Type B pancreatic cell (in vitro differentiated cells): ENCODE data around the gene DDHD1. TPM values are rescaled to one million over a fixed set of nuclear protein-coding genes. Genes with fewer than 3 reads are reported as not detected.
A peak's percentile ranks its signal among the peaks of the same experiment; 100 is the strongest.

Experiments used
- DNase-seq: peaks from one replicate; pipeline ENCODE4 v3.0.0; 2021; ENCODE audit warnings: mixed read lengths; ENCODE audit not compliant: unreplicated experiment; ENCODE audit errors: extremely low spot score
- H3K27ac Mint-ChIP-seq: 2 replicates; pipeline ENCODE4 v1.8.0; 2021; ENCODE audit warnings: mild to moderate bottlenecking, mixed read lengths
- H3K27me3 Mint-ChIP-seq: 2 replicates; pipeline ENCODE4 v1.8.0; 2021; ENCODE audit warnings: mixed read lengths
- H3K36me3 Mint-ChIP-seq: 2 replicates; pipeline ENCODE4 v1.8.0; 2021; ENCODE audit warnings: mixed read lengths
- H3K4me1 Mint-ChIP-seq: one replicate; pipeline ENCODE4 v1.8.0; 2021; ENCODE audit warnings: mixed read lengths; ENCODE audit not compliant: unreplicated experiment
- H3K4me3 Mint-ChIP-seq: 2 replicates; pipeline ENCODE4 v1.8.0; 2021; ENCODE audit warnings: mild to moderate bottlenecking, mixed read lengths
- H3K9me3 Mint-ChIP-seq: 2 replicates; pipeline ENCODE4 v1.8.0; 2021; ENCODE audit warnings: mixed read lengths
- CTCF ChIP-seq: fragments of 200-600 bp; sonication (generic); conservative IDR thresholded peaks from 2 replicates; pipeline ENCODE4 v1.5.0; 2021; ENCODE audit warnings: antibody characterized with exemption, mild to moderate bottlenecking
- total RNA-seq: library from RNA; stranded (reverse); gene quantifications from 2 replicates; pipeline ENCODE4 v1.2.1, GENCODE V29; 2021; ENCODE audit warnings: low replicate concordance

Gene DDHD1
- total RNA-seq, 1 donor from 2014 or later, result 19.1 TPM

- peaks cover 5% of the 10 kb centered on the region for H3K4me1 Mint-ChIP-seq
- no peak for TF ChIP-seq CTCF
- no peaks in the 10 kb centered on the region for H3K27me3 Mint-ChIP-seq
- no peak for DNase-seq
- no peaks in the 10 kb centered on the region for H3K9me3 Mint-ChIP-seq
- H3K36me3 Mint-ChIP-seq, result no peaks in the 10 kb centered on the region
- peak overlapping the region; percentile 34 for H3K4me3 Mint-ChIP-seq
- H3K27ac Mint-ChIP-seq, result no peak overlapping the region
Measured at GRCh38 chr14:53156238-53156637, 3.1 kb upstream of the DDHD1 start.

- Mint-ChIP-seq H3K27me3 (no peaks in the 10 kb centered on the region), H3K4me1 (peaks cover 17% of the 10 kb centered on the region), H3K36me3 (no peaks in the 10 kb centered on the region), H3K27ac (peak overlapping the region; percentile 88), H3K9me3 (no peaks in the 10 kb centered on the region), H3K4me3 (peak overlapping the region; percentile 93)
- no peak for TF ChIP-seq CTCF
- no peak for DNase-seq
Measured at GRCh38 chr14:53153702-53154112, 584 bp upstream of the DDHD1 start.

GRCh38 chr14:53152184-53152886, 788 bp downstream of the DDHD1 start:
- Mint-ChIP-seq H3K36me3 (no peaks in the 10 kb centered on the region), H3K4me1 (peaks cover 17% of the 10 kb centered on the region), H3K9me3 (no peaks in the 10 kb centered on the region), H3K4me3 (peak overlapping the region; percentile 91), H3K27me3 (no peaks in the 10 kb centered on the region), H3K27ac (peak overlapping the region; percentile 61)
- DNase-seq, result peak; percentile 72
- TF ChIP-seq CTCF, result no peak

GRCh38 chr14:53151523-53152183, 1.5 kb downstream of the DDHD1 start:
- Mint-ChIP-seq H3K9me3 (peaks cover 4% of the 10 kb centered on the region), H3K27ac (peak overlapping the region; percentile 61), H3K4me1 (peaks cover 17% of the 10 kb centered on the region), H3K27me3 (no peaks in the 10 kb centered on the region), H3K36me3 (no peaks in the 10 kb centered on the region), H3K4me3 (peak overlapping the region; percentile 91)
- DNase-seq, result no peak
- peak; percentile 60 for TF ChIP-seq CTCF

- Mint-ChIP-seq H3K27me3 (no peaks in the 10 kb centered on the region), H3K9me3 (peaks cover 4% of the 10 kb centered on the region), H3K4me1 (peaks cover 17% of the 10 kb centered on the region), H3K4me3 (peak overlapping the region; percentile 16), H3K36me3 (no peaks in the 10 kb centered on the region), H3K27ac (no peak overlapping the region)
- TF ChIP-seq CTCF, result no peak
- DNase-seq, result no peak
Measured at GRCh38 chr14:53149668-53150316, 3.3 kb downstream of the DDHD1 start.
